ENCODE results near the gene C22orf31.
"Not testable (repeated sequence)": the region's sequence is repeated elsewhere in the genome, so short reads cannot be mapped to it uniquely, and the experiment has no call there.

The C22orf31 gene

DNA sequence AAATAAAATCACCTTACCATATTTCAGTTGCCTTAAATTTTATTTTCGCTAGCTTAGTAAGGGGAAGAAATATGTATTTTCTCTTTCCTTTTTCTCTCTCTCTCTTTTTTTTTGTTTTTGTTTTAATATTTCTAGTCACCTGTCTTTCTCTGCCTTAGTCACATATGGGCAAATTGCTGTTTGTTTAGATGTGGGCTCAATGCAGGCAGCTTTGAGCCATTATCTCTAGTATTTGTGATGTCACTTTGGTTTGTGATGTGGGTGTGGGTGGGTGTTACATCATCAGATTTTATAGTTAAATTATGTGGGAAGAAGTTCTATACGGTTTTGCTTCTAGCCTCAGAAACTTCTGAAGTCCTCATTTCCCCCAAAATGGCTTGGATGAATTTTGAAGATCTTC, at the start of gene C22orf31:
C22orf31 (minus strand) TSS at position 59 of the 400 bp plus-strand sequence; CDS start at position 20, 39 bp downstream.
- no peak for DNase-seq

DNA sequence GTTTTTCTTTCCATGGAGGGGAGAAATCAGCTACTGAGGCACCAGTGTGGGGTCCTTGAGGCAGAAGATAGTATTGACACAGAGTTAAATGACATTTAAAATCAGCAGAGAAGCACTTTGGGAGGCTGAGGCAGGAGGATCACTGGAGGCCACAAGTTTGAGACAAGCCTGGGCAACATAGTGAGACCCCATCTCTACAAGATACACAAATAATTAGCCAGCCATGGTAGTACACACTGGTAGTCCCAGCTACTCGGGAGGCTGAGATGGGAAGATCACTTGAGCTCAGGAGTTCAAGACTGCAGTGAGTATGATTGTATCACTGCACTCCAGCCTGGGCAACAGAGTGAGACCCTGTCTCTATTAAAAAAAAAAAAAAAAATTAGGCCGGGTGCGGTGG, 49.3 kb upstream of the C22orf31 start:
- DNase-seq, result no peak

DNA sequence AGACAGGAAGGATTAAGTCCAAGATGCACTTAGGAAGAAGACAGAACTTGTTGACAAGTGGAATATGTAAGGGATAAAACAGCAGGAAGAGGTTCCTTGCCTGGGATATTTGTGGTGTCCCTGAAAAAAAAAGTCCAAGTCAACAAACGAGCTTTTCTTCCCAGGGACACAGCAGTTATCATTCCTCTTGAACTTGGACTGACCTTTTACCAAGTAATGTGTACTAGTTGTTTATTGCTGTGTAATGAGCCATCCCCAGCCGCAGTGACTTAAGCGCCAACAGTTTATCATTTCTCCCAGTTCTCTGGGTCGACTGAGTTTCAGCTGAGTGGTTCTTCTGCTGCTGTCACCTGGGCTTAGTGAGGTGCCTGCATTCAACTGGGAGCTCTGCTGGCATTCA, 48.2 kb upstream of the C22orf31 start:
- no peak for DNase-seq

GRCh38 chr22:29108137-29108536, 46.5 kb upstream of the C22orf31 start:
- DNase-seq, result no peak

DNA sequence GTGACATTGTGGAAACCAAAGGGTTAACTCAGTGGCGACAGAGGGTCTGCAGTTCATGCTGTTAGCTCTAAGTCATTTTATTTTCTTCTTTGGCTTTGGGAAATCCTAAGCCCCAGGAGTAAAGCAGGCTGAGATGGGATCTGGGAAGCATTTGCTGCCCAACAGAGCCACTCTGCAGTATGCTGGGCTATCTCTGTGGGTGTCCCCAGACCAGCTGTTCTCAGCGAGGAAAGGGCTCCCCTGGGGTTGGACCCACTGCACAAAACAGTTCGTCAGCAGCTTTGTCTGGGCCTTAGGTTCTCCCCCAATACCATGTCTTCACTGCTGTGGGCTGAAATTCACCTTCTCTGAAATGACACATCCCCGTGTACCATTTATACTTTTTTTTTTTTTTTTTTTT, 45.2 kb upstream of the C22orf31 start:
- DNase-seq, result no peak

DNA sequence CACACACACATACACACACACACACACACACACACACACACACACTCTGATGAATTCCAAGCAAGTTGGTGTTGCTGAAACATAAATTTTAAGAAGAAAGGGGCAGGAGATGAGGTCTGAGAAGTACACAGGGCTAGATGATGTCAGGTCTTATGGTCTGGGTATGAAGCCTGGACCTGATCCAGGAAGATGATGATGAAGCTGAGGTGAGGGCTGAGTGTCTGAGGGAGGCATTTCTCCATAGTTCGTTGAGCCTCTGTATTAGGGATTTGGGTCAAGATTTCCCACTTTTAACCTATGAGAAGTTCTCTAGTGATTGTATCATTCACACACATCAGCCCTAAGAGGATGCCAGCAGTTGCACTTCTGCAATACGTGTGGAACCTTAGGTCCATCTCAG, 43.8 kb upstream of the C22orf31 start:
- DNase-seq, result no peak

DNA sequence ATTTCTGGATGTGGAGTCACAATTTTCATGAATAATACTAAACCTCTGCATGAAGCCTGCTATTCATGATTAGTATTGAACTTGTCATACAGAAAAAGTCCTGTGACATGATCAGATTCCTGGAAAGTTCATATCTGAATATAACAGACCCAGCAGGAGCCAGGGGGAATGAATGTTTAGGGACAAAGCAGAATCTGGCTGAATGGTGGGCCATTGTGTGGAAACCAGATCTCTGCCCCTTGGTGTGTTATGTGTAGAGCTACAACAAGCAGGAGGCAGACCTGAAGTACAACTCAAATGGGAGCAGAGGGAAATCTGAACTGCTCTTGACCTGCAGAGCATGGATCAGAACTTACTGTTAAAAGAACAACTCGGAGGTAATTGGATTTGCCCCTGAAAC, 41.5 kb upstream of the C22orf31 start:
- DNase-seq, result no peak

- DNase-seq, result no peak
Measured at GRCh38 chr22:29102300-29102699, 40.7 kb upstream of the C22orf31 start.

DNA sequence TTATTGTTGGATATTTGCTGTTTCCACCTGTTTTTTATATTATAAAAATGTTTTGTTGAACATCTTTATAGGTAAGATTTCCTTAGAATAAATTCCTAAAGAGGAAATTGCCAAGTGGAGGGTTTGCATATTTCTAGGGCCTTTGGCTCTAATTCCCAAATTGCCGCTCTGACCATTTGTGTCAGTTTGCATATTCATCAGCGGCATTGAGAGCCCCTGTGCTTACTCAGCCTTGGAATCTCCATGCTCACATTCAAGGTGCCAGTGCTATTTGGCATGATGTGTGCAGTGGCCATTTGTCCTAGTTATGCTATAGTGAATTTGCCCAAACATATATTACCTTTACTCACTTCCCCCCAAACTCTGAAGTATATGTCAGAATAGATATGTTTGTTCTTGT, 36.7 kb upstream of the C22orf31 start:
- DNase-seq, result no peak

DNA sequence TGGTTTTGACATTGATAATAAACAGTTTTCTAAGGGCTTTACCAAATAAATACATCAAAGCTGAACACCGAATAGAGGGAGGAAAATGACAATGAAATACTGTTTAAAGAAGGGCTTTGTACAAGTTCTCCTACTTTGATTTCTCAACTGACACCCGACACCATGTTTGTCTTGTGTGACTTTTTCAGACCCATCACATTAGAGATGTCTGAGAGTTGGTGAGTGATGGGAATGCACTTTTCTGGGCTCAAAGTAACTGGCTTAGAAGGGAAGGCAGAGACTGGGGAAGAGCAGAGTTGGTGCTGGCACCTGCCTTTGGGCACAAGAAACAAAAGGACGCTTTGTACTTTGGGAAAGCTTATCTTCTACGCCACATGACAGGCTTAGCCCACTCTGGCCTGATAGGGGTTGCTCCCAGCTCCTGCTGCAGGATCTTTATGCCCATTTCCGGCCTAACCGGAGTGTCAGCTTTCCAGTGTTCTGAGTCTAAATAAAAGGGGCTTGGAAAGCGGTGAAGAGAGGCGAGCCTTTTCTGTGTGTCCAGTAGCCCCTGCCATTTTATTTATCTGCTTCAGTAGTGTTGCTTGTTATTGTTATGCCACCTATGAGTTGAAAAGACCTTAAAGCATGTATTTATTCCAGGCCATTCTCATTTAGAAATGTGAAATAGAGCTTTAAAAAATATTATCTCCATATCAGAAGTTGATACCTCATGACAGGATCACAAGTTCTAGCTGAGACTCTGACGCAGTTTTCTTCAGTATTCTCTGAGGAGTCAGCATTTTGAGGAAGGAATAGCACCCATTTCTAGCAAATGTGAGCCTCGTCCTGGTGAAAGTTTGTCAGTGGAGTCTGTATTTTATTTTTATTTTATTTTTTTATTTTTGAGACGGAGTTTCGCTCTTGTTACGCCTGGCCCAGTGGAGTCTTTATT, 35.4 kb upstream of the C22orf31 start:
- DNase-seq, result no peak

- DNase-seq, result no peak
Measured at GRCh38 chr22:29095459-29095858, 33.8 kb upstream of the C22orf31 start.

DNA sequence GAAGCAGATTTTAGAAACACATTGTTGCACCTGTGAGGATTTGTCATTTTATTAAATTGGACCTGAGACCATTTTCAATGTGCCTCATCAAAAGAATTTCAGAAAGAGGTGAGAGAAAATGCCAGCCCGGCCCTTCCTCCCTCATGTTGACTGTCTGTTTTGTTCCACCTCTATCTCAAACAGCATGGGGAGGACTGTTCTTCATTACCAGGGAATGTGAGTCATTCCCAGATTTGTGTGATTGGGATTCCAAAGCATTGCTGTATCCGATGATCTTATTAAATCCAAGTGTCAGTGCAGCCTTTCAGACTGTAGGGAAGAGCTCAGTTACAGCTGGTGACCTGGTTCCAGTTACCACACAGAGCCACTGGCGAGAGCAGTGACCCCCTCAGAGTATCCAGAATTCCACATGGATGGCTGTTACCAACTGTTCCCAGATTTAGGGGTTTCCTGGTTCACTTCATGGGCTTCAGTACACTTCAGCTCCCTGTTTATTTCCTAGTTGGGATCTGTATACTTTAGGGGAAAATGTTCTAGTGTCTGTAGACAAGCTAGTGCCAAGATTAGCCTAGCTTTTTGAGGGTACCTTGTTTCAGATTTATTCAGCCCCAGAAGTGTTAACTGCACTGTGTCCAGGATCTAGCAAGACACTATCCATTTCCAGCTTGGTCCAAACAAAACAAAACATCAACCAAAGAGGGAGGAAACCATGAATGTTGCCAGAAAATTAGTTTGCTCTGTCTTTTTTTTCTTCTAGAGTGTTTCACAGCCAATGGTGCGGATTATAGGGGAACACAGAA, 32.1 kb upstream of the C22orf31 start:
- no peak for DNase-seq

GRCh38 chr22:29093030-29093429, 31.4 kb upstream of the C22orf31 start:
- no peak for DNase-seq

DNA sequence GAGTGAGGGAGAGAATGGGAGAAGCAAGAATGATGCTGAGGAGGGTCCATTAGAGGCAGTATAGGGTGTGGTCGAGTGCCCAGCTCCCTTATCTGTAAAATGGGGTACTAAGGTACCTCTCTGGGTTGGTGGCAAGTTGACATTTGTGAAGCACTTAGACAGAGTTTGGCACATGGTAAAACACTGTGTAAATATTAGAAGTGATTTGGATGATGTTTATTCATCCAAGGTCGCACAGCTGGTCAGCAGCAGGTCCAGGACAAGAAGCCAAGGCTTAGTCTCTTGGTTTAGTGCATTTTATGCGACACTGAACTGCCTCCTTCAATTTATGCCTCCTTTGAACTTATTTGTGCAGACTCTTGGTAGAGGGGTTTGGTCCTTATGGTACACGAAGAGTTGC, 30.6 kb upstream of the C22orf31 start:
- no peak for DNase-seq

- DNase-seq, result no peak
Measured at GRCh38 chr22:29090039-29090438, 28.4 kb upstream of the C22orf31 start.

GRCh38 chr22:29089507-29089906, 27.9 kb upstream of the C22orf31 start:
- no peak for DNase-seq

DNA sequence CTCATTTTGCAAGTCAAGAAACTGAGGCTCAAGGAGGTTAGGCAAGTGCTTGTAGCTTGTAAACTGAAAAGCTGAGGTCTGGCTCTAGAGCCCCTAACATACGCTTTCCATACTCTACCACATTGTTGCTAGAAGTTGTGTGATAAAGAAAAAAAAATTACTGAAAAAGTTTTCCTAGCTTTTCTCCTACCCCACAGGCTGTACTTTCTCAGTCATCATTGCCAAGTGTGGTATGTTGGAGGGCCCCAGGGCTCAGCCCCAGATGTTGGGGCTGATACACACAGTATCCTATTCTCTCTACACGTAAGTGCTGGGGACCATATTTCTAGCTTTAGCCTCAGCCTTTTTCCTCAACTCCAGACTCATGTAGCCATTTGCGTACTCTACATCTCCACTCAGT, 27.2 kb upstream of the C22orf31 start:
- no peak for DNase-seq

DNA sequence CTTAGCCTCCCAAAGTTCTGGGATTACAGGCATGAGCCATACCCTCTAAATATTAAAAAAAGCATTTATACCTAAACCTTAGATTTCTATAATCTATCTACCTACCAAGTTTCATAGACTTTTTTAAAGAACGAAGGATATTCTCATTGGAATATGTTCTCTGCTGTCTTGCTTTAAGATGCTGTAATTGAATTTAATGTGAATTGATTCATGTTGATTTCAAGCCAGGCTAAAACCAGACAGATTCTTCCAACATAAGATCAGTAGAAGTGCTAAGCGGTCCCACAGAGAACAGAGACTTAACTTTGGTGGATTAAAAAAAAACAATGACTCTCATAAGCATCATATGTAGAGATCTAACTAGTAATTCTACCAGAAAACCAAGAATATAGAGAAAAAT, 25.4 kb upstream of the C22orf31 start:
- no peak for DNase-seq

DNA sequence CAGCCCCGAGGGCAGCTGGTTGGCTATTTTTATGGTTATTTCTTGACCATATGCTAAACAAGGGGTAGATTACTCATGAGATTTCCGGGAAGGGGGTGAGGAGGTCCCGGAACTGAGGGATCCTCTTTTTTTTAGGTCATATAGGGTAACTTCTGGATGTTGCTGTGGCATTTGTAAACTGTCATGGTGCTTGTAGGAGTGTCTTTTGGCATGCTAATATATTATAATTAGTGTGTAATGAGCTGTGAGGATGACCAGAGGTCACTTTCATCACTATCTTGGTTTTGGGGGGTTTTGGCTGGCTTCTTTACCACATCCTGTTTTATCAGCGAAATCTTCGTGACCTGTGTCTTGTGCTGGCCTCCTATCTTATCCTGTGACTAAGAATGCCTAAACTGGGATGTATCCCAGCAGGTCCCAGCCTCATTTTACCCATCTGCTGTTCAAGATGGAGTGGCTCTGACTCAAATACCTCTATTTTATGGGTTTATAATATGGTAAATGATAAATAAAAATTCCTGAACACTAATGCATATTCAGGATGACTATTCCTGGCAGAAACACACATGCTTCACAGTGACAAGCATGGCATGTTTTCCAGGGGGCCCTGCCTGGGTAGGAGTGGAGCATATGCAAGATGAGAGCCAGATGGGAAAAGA, 22.4 kb upstream of the C22orf31 start:
- no peak for DNase-seq

- not testable (repeated sequence) for DNase-seq
Measured at GRCh38 chr22:29083576-29083932, 21.9 kb upstream of the C22orf31 start.

GRCh38 chr22:29082826-29083545, 21.4 kb upstream of the C22orf31 start:
- DNase-seq, result no peak

DNA sequence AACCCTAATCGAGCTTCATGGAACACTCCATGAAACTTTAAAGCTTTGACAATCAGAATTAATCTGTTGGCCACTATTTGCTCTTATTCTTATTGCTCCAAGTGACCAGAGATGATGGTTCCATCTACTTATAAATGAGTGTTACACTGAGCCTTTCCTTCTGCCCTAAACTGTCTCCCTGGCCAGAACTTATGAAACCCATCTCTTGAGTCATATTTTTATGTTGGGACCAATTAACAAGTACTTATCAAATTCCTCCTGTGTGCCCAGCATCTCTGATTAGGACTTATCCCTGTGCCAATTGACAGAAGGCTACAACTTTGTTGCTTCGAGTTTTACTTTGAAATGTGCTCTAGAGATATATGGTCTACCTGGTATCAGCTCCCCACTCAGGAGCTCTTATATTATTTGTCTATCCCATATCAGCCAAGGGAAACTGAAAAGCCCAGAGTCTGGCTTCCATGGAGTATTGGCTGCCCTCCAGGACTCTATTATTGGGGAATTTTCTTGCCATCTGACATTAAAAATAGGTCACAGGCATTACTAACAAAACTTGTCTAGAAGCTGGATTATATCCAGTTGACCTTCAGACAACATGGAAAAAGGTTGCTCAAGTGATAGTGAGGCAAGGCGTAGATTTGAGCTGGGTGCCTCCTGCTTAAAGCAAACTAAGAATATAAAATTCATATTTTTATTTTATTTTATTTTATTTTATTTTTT, 20.0 kb upstream of the C22orf31 start:
- DNase-seq, result no peak
